ENCODE measurements around the gene AHSG. TPM values are rescaled to one million over a fixed set of nuclear protein-coding genes. Genes with fewer than 3 reads are reported as not detected.
"Not testable (repeated sequence)": the region's sequence is repeated elsewhere in the genome, so short reads cannot be mapped to it uniquely, and the experiment has no call there.

The AHSG gene
- polyA plus RNA-seq, 1 donor (not counting 4 experiments of a cell fraction or from before 2014, with no cell fraction given) = 0.59 TPM

- H3K9me1 ChIP-seq (ENCODE audit: control insufficient read depth, extremely low read depth, insufficient read depth, low read length) = no peaks in the 10 kb centered on the region
- H3K27ac ChIP-seq (ENCODE audit: control insufficient read depth, insufficient read depth, low read length) = no peak overlapping the region
- H2AFZ ChIP-seq (ENCODE audit: control insufficient read depth, low read length) = no peak overlapping the region
- no peaks in the 10 kb centered on the region for H3K27me3 ChIP-seq (ENCODE audit: control insufficient read depth, extremely low read depth, insufficient read depth, low read length)
- no peaks in the 10 kb centered on the region for H4K20me1 ChIP-seq (ENCODE audit: control insufficient read depth, extremely low read depth, insufficient read depth, low read length)
- peaks cover 23 to 38% of the 10 kb centered on the region in 2 experiments for H3K36me3 ChIP-seq (ENCODE audit: control insufficient read depth in 2 of 2, extremely low read depth in 1 of 2, insufficient read depth in 2 of 2, low read length in 2 of 2)
- H3K9ac ChIP-seq (ENCODE audit: control insufficient read depth, extremely low read depth, insufficient read depth, low read length) = no peak overlapping the region
- TF ChIP-seq EZH2 (IDR thresholded peaks at IDR 0.05; ENCODE audit: low read length) = no peak
- no peak for TF ChIP-seq CTCF (optimal IDR thresholded peaks at IDR 0.05 in 1 of 3, IDR thresholded peaks at IDR 0.05 in 1 of 3, conservative IDR thresholded peaks at IDR 0.05 in 1 of 3; ENCODE audit: extremely low read depth in 1 of 3, insufficient read depth in 2 of 3, low read length in 3 of 3)
- no peak overlapping the region for H3K4me2 ChIP-seq (ENCODE audit: control insufficient read depth, extremely low read depth, insufficient read depth, low read depth, low read length)
- dilution Hi-C loops (cut with MboI; ENCODE audit: extremely low pct_ligation_motif_present, low sequenced_read_pairs) = no loop called here
- no peak for FAIRE-seq
- H3K79me2 ChIP-seq (ENCODE audit: control insufficient read depth, insufficient read depth, low read length) = no peaks in the 10 kb centered on the region
- H3K4me1 ChIP-seq (ENCODE audit: control insufficient read depth, extremely low read depth, insufficient read depth, low read length) = no peaks in the 10 kb centered on the region
- H3K4me3 ChIP-seq (ENCODE audit: control insufficient read depth in 2 of 3, extremely low read depth in 1 of 3, insufficient read depth in 2 of 3, low read depth in 1 of 3, low read length in 3 of 3) = no peak overlapping the region
- no peak for DNase-seq (ENCODE audit: low read depth, low spot score)
- H3K9me3 ChIP-seq (ENCODE audit: control insufficient read depth, low read depth, low read length) = no peaks in the 10 kb centered on the region
These were observed 30.3 kb upstream of the AHSG start for GRCh38 chr3:186582541-186582940.

- no peak for TF ChIP-seq CTCF (optimal IDR thresholded peaks at IDR 0.05 in 1 of 3, IDR thresholded peaks at IDR 0.05 in 1 of 3, conservative IDR thresholded peaks at IDR 0.05 in 1 of 3; ENCODE audit: extremely low read depth in 1 of 3, insufficient read depth in 2 of 3, low read length in 3 of 3)
- DNase-seq (ENCODE audit: low read depth, low spot score) (no peak), FAIRE-seq (no peak)
- no peak overlapping the region for H3K9ac ChIP-seq (ENCODE audit: control insufficient read depth, extremely low read depth, insufficient read depth, low read length)
- no peaks in the 10 kb centered on the region for H3K79me2 ChIP-seq (ENCODE audit: control insufficient read depth, insufficient read depth, low read length)
- H2AFZ ChIP-seq (ENCODE audit: control insufficient read depth, low read length) = no peak overlapping the region
- H3K4me3 ChIP-seq (ENCODE audit: control insufficient read depth in 2 of 3, extremely low read depth in 1 of 3, insufficient read depth in 2 of 3, low read depth in 1 of 3, low read length in 3 of 3) = no peak overlapping the region
- no peak overlapping the region for H3K4me2 ChIP-seq (ENCODE audit: control insufficient read depth, extremely low read depth, insufficient read depth, low read depth, low read length)
- H3K9me1 ChIP-seq (ENCODE audit: control insufficient read depth, extremely low read depth, insufficient read depth, low read length) = no peaks in the 10 kb centered on the region
- no peaks in the 10 kb centered on the region for H4K20me1 ChIP-seq (ENCODE audit: control insufficient read depth, extremely low read depth, insufficient read depth, low read length)
- dilution Hi-C loops (cut with MboI; ENCODE audit: extremely low pct_ligation_motif_present, low sequenced_read_pairs) = no loop called here
- peaks cover 22 to 38% of the 10 kb centered on the region in 2 experiments for H3K36me3 ChIP-seq (ENCODE audit: control insufficient read depth in 2 of 2, extremely low read depth in 1 of 2, insufficient read depth in 2 of 2, low read length in 2 of 2)
- peaks cover 13% of the 10 kb centered on the region for H3K4me1 ChIP-seq (ENCODE audit: control insufficient read depth, extremely low read depth, insufficient read depth, low read length)
- no peaks in the 10 kb centered on the region for H3K9me3 ChIP-seq (ENCODE audit: control insufficient read depth, low read depth, low read length)
- H3K27ac ChIP-seq (ENCODE audit: control insufficient read depth, insufficient read depth, low read length) = no peak overlapping the region
- H3K27me3 ChIP-seq (ENCODE audit: control insufficient read depth, extremely low read depth, insufficient read depth, low read length) = no peaks in the 10 kb centered on the region
These were observed 29.0 kb upstream of the AHSG start for GRCh38 chr3:186583831-186584230.

GRCh38 chr3:186586245-186586644 lies 26.6 kb upstream of the AHSG start:
- FAIRE-seq; dilution Hi-C loops (cut with MboI; ENCODE audit: extremely low pct_ligation_motif_present, low sequenced_read_pairs); H3K27ac ChIP-seq (ENCODE audit: control insufficient read depth, insufficient read depth, low read length); H2AFZ ChIP-seq (ENCODE audit: control insufficient read depth, low read length); H3K27me3 ChIP-seq (ENCODE audit: control insufficient read depth, extremely low read depth, insufficient read depth, low read length); H4K20me1 ChIP-seq (ENCODE audit: control insufficient read depth, extremely low read depth, insufficient read depth, low read length); DNase-seq (ENCODE audit: low read depth, low spot score); H3K9me1 ChIP-seq (ENCODE audit: control insufficient read depth, extremely low read depth, insufficient read depth, low read length); H3K9ac ChIP-seq (ENCODE audit: control insufficient read depth, extremely low read depth, insufficient read depth, low read length); H3K9me3 ChIP-seq (ENCODE audit: control insufficient read depth, low read depth, low read length); H3K4me3 ChIP-seq (ENCODE audit: control insufficient read depth in 2 of 3, extremely low read depth in 1 of 3, insufficient read depth in 2 of 3, low read depth in 1 of 3, low read length in 3 of 3); H3K4me2 ChIP-seq (ENCODE audit: control insufficient read depth, extremely low read depth, insufficient read depth, low read depth, low read length); H3K79me2 ChIP-seq (ENCODE audit: control insufficient read depth, insufficient read depth, low read length): not testable (repeated sequence)
- peaks cover 16 to 26% of the 10 kb centered on the region in 2 experiments for H3K36me3 ChIP-seq (ENCODE audit: control insufficient read depth in 2 of 2, extremely low read depth in 1 of 2, insufficient read depth in 2 of 2, low read length in 2 of 2)
- H3K4me1 ChIP-seq (ENCODE audit: control insufficient read depth, extremely low read depth, insufficient read depth, low read length) = peaks cover 31% of the 10 kb centered on the region

Measured in keratinocyte (primary cell).